ENCODE measurements around the gene ORAI3. TPM values are rescaled to one million over a fixed set of nuclear protein-coding genes. Genes with fewer than 3 reads are reported as not detected.

Gene ORAI3
- total and polyA plus RNA-seq, 2 of the 13 experiments (the other 11 are each of a cell fraction or from before 2014, with no cell fraction given) = 11.4 to 32.0 TPM

DNA sequence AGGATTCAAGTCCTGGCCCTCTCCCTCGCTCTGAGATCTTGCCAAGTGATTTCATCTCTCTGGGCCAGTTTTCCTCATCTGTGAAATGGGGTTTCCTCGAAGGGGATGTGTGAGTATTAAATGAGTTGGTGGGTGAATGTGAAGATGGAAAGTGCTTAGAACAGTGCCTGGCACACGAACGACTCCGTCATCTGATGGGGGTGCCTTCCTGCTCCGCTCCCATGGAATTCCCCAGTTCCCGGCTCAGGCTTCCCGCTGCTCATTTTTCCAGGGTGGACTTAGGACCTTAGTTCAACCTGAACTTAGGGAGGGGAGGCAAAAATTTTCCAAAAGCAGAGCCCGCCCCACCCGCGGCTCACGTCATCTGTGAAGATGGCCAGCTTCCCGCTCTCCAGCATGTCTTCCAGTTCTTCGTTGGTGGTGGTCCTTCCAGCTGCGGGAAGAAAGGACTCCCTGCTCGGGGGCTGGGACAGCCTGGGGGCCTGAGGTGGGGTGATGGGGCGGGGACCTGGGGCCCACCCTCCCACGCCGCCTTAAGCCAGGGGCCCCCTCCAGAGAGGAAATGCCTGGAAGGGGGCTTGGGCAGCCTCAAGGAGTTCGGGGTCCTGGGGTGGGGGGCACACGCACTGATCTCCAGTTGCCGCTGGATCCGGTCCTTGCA, 47.6 kb downstream of the ORAI3 start (continued):
- TF ChIP-seq HNF1A (IDR thresholded peaks at IDR 0.05; ENCODE audit: low read depth) = 0 out of 2 replicates have a peak, but pooled peaks have one; percentile 10
- TF ChIP-seq HNF1A (CRISPR knock-in tag; IDR thresholded peaks at IDR 0.05; ENCODE audit: borderline replicate concordance) = no peak; the same call in 1 of the 2 replicates
- peak; percentile 79 for TF ChIP-seq NFAT5 (CRISPR knock-in tag; IDR thresholded peaks at IDR 0.05)
- peak; percentile 96 for TF ChIP-seq ZMYM3 (CRISPR knock-in tag; IDR thresholded peaks at IDR 0.05)
- 0 out of 2 replicates have a peak, but pooled peaks have one; percentile 54 for TF ChIP-seq ARHGAP35 (CRISPR knock-in tag; IDR thresholded peaks at IDR 0.05; ENCODE audit: borderline replicate concordance)
- no peak for TF ChIP-seq GABPA (IDR thresholded peaks at IDR 0.05; ENCODE audit: low read depth, low read length)
- peak; percentile 49 for TF ChIP-seq GABPA (CRISPR knock-in tag; IDR thresholded peaks at IDR 0.05; ENCODE audit: low read depth)
- TF ChIP-seq XRCC5 (optimal IDR thresholded peaks at IDR 0.05; ENCODE audit: low read length) = peak; percentile 76
- no peak; the same call in 1 of the 2 replicates for TF ChIP-seq SOX13 (IDR thresholded peaks at IDR 0.05)
- TF ChIP-seq SOX13 (CRISPR knock-in tag; conservative IDR thresholded peaks at IDR 0.05 in 1 of 2, IDR thresholded peaks at IDR 0.05 in 1 of 2) = peak in 1 of 2 experiments; percentile 36; a peak in 2 of 4 replicates
- TF ChIP-seq WIZ (CRISPR knock-in tag; IDR thresholded peaks at IDR 0.05) = 0 out of 2 replicates have a peak, but pooled peaks have one; percentile 61
- TF ChIP-seq, protein P1, sequence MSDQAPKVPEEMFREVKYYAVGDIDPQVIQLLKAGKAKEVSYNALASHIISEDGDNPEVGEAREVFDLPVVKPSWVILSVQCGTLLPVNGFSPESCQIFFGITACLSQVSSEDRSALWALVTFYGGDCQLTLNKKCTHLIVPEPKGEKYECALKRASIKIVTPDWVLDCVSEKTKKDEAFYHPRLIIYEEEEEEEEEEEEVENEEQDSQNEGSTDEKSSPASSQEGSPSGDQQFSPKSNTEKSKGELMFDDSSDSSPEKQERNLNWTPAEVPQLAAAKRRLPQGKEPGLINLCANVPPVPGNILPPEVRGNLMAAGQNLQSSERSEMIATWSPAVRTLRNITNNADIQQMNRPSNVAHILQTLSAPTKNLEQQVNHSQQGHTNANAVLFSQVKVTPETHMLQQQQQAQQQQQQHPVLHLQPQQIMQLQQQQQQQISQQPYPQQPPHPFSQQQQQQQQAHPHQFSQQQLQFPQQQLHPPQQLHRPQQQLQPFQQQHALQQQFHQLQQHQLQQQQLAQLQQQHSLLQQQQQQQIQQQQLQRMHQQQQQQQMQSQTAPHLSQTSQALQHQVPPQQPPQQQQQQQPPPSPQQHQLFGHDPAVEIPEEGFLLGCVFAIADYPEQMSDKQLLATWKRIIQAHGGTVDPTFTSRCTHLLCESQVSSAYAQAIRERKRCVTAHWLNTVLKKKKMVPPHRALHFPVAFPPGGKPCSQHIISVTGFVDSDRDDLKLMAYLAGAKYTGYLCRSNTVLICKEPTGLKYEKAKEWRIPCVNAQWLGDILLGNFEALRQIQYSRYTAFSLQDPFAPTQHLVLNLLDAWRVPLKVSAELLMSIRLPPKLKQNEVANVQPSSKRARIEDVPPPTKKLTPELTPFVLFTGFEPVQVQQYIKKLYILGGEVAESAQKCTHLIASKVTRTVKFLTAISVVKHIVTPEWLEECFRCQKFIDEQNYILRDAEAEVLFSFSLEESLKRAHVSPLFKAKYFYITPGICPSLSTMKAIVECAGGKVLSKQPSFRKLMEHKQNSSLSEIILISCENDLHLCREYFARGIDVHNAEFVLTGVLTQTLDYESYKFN (CRISPR knock-in tag; conservative IDR thresholded peaks at IDR 0.05) = peak; percentile 90
- no peak for TF ChIP-seq NONO (IDR thresholded peaks at IDR 0.05)
- TF ChIP-seq NONO (CRISPR knock-in tag; conservative IDR thresholded peaks at IDR 0.05) = peak; percentile 62; the same call in 1 of the 2 replicates
- 0 out of 2 replicates have a peak, but pooled peaks have one; percentile 23 for TF ChIP-seq RARA (CRISPR knock-in tag; IDR thresholded peaks at IDR 0.05)
- TF ChIP-seq ZNF160 (CRISPR knock-in tag; IDR thresholded peaks at IDR 0.05) = 0 out of 2 replicates have a peak, but pooled peaks have one; percentile 3
- TF ChIP-seq HOXA3 (CRISPR knock-in tag; IDR thresholded peaks at IDR 0.05) = peak; percentile 55; the same call in 1 of the 2 replicates
